Spleen (tissue), 11 donors: ENCODE measurements around the gene RNF17. TPM values are rescaled to one million over a fixed set of nuclear protein-coding genes. Genes with fewer than 3 reads are reported as not detected.
A peak's percentile ranks its signal among the peaks of the same experiment; 100 is the strongest.

ENCODE experiments used
- DNase-seq: peaks from one replicate; pipeline ENCODE4 v3.0.0-alpha.2; 2020
- H3K27ac ChIP-seq, 8 donors: fragments of 200-600 bp; sonication (generic) in 7 of 8; 1 replicate in 4 of 8; 2 replicates in 4 of 8; pipeline versions ENCODE4 v1.5.0 to v1.8.0; 2016 to 2021; ENCODE audit warnings: inconsistent platforms in 4 of 8, mild to moderate bottlenecking in 4 of 8, moderate library complexity in 1 of 8
- H3K27me3 ChIP-seq, 7 donors: fragments of 200-600 bp; sonication (generic) in 6 of 7; replicated peaks in 1 of 7; 1 replicate in 4 of 7; 2 replicates in 3 of 7; pipeline versions ENCODE4 v1.5.0 to v1.8.0; 2016 to 2021; ENCODE audit warnings: inconsistent platforms in 3 of 7, mild to moderate bottlenecking in 1 of 7
- H3K36me3 ChIP-seq, 6 donors: fragments of 200-600 bp; sonication (generic) in 5 of 6; 1 replicate in 4 of 6; 2 replicates in 2 of 6; pipeline versions ENCODE4 v1.5.0 to v1.8.0; 2016 to 2021; ENCODE audit warnings: inconsistent platforms in 2 of 6
- H3K4me1 ChIP-seq, 6 donors: fragments of 200-600 bp; sonication (generic) in 5 of 6; 1 replicate in 3 of 6; 2 replicates in 3 of 6; pipeline versions ENCODE4 v1.5.0 to v1.8.0; 2016 to 2021; ENCODE audit warnings: inconsistent platforms in 3 of 6
- H3K4me3 ChIP-seq, 8 donors: fragments of 200-600 bp; sonication (generic) in 7 of 8; 1 replicate in 4 of 8; 2 replicates in 4 of 8; pipeline versions ENCODE4 v1.5.0 to v1.8.0; 2016 to 2021; ENCODE audit warnings: inconsistent platforms in 4 of 8, mild to moderate bottlenecking in 4 of 8, moderate library complexity in 2 of 8
- H3K9me3 ChIP-seq, 8 donors: fragments of 200-600 bp; sonication (generic) in 7 of 8; 1 replicate in 4 of 8; 2 replicates in 4 of 8; pipeline versions ENCODE4 v1.5.0 to v1.8.0; 2016 to 2021; ENCODE audit warnings: inconsistent platforms in 4 of 8
- CTCF ChIP-seq, 11 experiments: fragments of 200-600 bp in 7 of 11; fragments of 450-650 bp in 4 of 11; sonication (generic) in 4 of 11; IDR thresholded peaks in 8 of 11; conservative IDR thresholded peaks in 3 of 11; 1 replicate in 7 of 11; 2 replicates in 4 of 11; pipeline versions ENCODE4 v1.4.0 to v1.8.0; 2016 to 2021; ENCODE audit warnings: antibody characterized with exemption in 11 of 11, inconsistent platforms in 4 of 11, mild to moderate bottlenecking in 1 of 11
- POLR2A ChIP-seq, 3 donors: fragments of 450-650 bp; IDR thresholded peaks; one replicate each; pipeline ENCODE4 v1.5.1; 2017; ENCODE audit warnings: antibody characterized with exemption in 3 of 3, mild to moderate bottlenecking in 1 of 3
- POLR2AphosphoS5 ChIP-seq, 3 donors: sonication (generic); formaldehyde crosslinking; IDR thresholded peaks; one replicate each; pipeline ENCODE4 v1.5.1; 2017; ENCODE audit warnings: antibody characterized with exemption in 3 of 3
- WGBS, 5 donors: extraction: QIAGEN DNeasy Blood & Tissue Kit in 3 of 5; methylation state at CpG; one replicate each; pipeline versions ENCODE4 v1.1.5 to v1.1.7; 2013 to 2018; 5-methylcytosine and 5-hydroxymethylcytosine counted together
- intact Hi-C: fragments of 100-400 bp; cut with DNase I; formaldehyde crosslinking; loops from one replicate; pipeline ENCODE4 v1.15.0; 2023; ENCODE audit warnings: low total_unique reads
- polyA plus RNA-seq, 3 donors: library from polyadenylated mRNA; stranded (reverse); fragments of 200-250 nt; gene quantifications; one replicate each; pipeline ENCODE4 v1.2.1, GENCODE V29; 2013
- total RNA-seq, 7 donors: library from RNA; depleted of rRNA in 3 of 7; stranded (reverse); fragments of >200 nt in 3 of 7; fragmentation: NEBNext Ultra II Directional in 4 of 7; extraction: Animal tissue kit (Norgen Biotek cat#: 25700) in 4 of 7; gene quantifications; one replicate each; pipeline versions ENCODE4 v1.1.0 to v1.2.1, GENCODE V29; 2016 to 2021
- donor health status: healthy with polysubstance abuse.
- donor health status: DM: no; HTN: no; CAD: no; lungs with moderate emphysema.
- donor health status: DM: no; HTN: no; CAD: no.
- donor health status: Bipolar disorder and iron deficiency.
- donor health status: healthy.
- donor health status: DM: no; HTN: no; CAD: no.
- donor health status: DM: yes; HTN: yes; CAD: no.

Gene RNF17
- total and polyA plus RNA-seq, 10 donors: 0.02 to 0.38 (median 0.24) TPM; not detected in 6

DNA sequence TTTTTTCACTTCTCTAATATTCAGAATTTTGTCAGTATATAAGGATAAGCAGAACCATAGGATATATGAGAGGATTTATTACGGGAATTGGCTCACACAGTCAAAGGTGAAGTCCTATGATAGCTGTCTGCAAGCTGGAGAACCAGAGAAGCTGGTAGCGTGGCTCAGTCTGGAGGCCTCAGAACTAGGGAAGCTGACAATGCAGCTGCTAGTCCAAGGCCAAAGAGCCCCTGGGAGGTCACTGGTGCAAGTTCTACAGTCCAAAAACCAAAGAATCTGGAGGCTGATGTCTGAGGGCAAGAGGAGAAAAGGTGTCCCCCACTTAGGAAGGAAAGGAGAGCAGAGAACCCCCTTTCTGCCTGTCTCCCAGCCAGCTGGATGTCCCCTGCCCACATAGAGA lies 114.4 kb downstream of the RNF17 start:
- Histone ChIP-seq H3K36me3 (peaks cover 0 to 8% (median 0%) of the 10 kb centered on the region in 6 donors), H3K9me3 (no peaks in the 10 kb centered on the region), H3K27ac (no peak overlapping the region), H3K4me1 (no peaks in the 10 kb centered on the region), H3K4me3 (no peak overlapping the region), H3K27me3 (peaks cover 0 to 20% (median 0%) of the 10 kb centered on the region in 7 donors)
- 91 to 100% (median 92%) methylated on average over 2 of the region's 2 CpGs for WGBS, 5 donors
- DNase-seq: no peak
- TF ChIP-seq POLR2A (IDR thresholded peaks at IDR 0.05) (no peak), POLR2AphosphoS5 (IDR thresholded peaks at IDR 0.05) (no peak), CTCF (IDR thresholded peaks at IDR 0.05 in 8 of 11, conservative IDR thresholded peaks at IDR 0.05 in 3 of 11) (no peak)
- intact Hi-C loops: no loop called here

DNA sequence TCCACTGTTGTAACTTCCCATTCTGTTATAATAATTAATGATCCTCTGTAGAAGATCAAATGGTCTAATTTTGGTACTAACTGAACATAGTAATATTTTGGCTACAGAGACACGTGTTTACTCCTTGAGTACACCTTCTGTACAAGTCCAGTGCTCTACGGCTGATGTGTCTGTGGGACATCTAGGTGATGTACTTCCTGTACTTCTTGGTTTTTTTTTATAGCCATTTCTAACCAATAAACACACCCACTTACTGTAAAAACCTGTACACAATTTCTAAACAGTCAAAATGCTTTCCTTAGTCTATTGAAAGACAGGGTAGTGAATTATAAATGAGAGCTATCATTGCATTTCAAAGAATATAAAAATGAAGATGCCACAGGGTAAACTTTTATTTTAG lies 118.7 kb downstream of the RNF17 start:
- Histone ChIP-seq H3K27ac (no peak overlapping the region), H3K9me3 (no peaks in the 10 kb centered on the region), H3K27me3 (no peaks in the 10 kb centered on the region), H3K4me3 (no peak overlapping the region), H3K36me3 (peaks cover 0 to 44% (median 12%) of the 10 kb centered on the region in 6 donors), H3K4me1 (no peaks in the 10 kb centered on the region)
- no peak for DNase-seq
- TF ChIP-seq POLR2A (IDR thresholded peaks at IDR 0.05) (no peak), CTCF (IDR thresholded peaks at IDR 0.05 in 8 of 11, conservative IDR thresholded peaks at IDR 0.05 in 3 of 11) (no peak), POLR2AphosphoS5 (IDR thresholded peaks at IDR 0.05) (no peak)
- intact Hi-C loops: no loop called here
- WGBS, 5 donors: 83 to 90% (median 88%) methylated on average over 2 of the region's 2 CpGs

- Histone ChIP-seq H3K27me3 (no peaks in the 10 kb centered on the region), H3K36me3 (peaks cover 0 to 89% (median 15%) of the 10 kb centered on the region in 6 donors), H3K4me1 (no peaks in the 10 kb centered on the region), H3K4me3 (no peak overlapping the region), H3K27ac (peak overlapping the region in 1 of 8 donors; percentile 11), H3K9me3 (no peaks in the 10 kb centered on the region)
- 78 to 87% (median 82%) methylated on average over 6 of the region's 6 CpGs for WGBS, 5 donors
- TF ChIP-seq POLR2AphosphoS5 (IDR thresholded peaks at IDR 0.05) (no peak), CTCF (IDR thresholded peaks at IDR 0.05 in 8 of 11, conservative IDR thresholded peaks at IDR 0.05 in 3 of 11) (no peak), POLR2A (IDR thresholded peaks at IDR 0.05) (no peak)
- DNase-seq: no peak
- intact Hi-C loops: no loop called here
Observed at GRCh38 chr13:24887759-24888158, 123.8 kb downstream of the RNF17 start.

DNA sequence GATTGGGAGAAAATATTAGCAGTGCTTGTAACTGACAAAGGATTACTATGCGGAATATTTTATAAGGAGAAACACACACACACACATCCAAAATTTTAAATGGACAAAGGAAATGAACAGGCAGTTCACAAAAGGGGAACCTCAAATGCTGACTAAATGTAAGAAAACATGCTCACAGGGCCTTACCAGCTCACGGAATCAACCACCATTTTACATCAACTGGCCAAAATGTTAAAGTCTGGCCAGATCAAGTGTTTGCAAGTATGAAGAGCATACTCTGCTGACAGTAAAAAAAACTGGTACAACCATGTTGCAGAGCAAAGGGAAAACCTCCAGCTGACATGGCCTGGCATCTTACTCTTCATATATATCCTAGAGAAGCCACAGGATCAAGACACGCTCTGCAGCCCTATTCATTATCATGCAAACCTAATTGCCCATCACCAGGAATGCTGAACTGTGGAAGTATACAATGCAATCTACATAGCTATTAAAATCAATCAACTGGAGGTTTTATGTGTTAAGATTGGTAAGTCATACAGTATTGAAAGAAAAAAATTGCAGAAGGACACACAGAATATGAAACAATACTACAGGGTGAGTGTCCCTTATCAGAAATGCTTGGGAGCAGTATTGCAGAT lies 124.4 kb downstream of the RNF17 start:
- no peak for DNase-seq
- Histone ChIP-seq H3K9me3 (no peaks in the 10 kb centered on the region), H3K36me3 (peaks cover 0 to 95% (median 15%) of the 10 kb centered on the region in 6 donors), H3K27me3 (no peaks in the 10 kb centered on the region), H3K27ac (peak overlapping the region in 1 of 8 donors; percentile 11), H3K4me3 (no peak overlapping the region), H3K4me1 (no peaks in the 10 kb centered on the region)
- intact Hi-C loops: no loop called here
- TF ChIP-seq CTCF (IDR thresholded peaks at IDR 0.05 in 8 of 11, conservative IDR thresholded peaks at IDR 0.05 in 3 of 11): no peak
- TF ChIP-seq POLR2A (IDR thresholded peaks at IDR 0.05): no peak
- 63 to 85% (median 80%) methylated on average over 3 of the region's 3 CpGs for WGBS, 5 donors
